ENCODE results near the gene PRTN3.

The PRTN3 gene

GRCh38 chr19:798415-799075 lies 42.3 kb upstream of the PRTN3 start:
- Histone ChIP-seq H3K79me2 (ENCODE audit: insufficient read depth, low read length) (peaks cover 68% of the 10 kb centered on the region), H3K9ac (ENCODE audit: low read depth, low read length, poor library complexity, severe bottlenecking) (peak overlapping the region; percentile 98), H2AFZ (ENCODE audit: low read length) (no peak overlapping the region), H4K20me1 (ENCODE audit: insufficient read depth, low read length, poor library complexity, severe bottlenecking) (peaks cover 57% of the 10 kb centered on the region), H3K9me2 (replicated peaks; ENCODE audit: low read depth, low read length) (no peaks in the 10 kb centered on the region), H3K4me3 (ENCODE audit: low read length, poor library complexity, severe bottlenecking) (peak overlapping the region; percentile 97), H3K4me1 (ENCODE audit: insufficient read depth, low read length, poor library complexity, severe bottlenecking) (peaks cover 25% of the 10 kb centered on the region), H3K36me3 (ENCODE audit: insufficient read depth, low read length) (peaks cover 41% of the 10 kb centered on the region), H3F3A (ENCODE audit: low read depth) (no peaks in the 10 kb centered on the region), H3K27me3 (ENCODE audit: insufficient read depth, low read length, poor library complexity, severe bottlenecking) (peaks cover 8% of the 10 kb centered on the region), H3K4me2 (ENCODE audit: low read depth, low read length, poor library complexity, severe bottlenecking) (peak overlapping the region; percentile 93), H3K9me3 (ENCODE audit: insufficient read depth, low read depth, low read length) (no peaks in the 10 kb centered on the region)
- TF ChIP-seq CTCF (conservative IDR thresholded peaks at IDR 0.05; ENCODE audit: low read length) (no peak), EZH2phosphoT487 (IDR thresholded peaks at IDR 0.05; ENCODE audit: borderline replicate concordance) (no peak)

GRCh38 chr19:799076-799881 lies 41.5 kb upstream of the PRTN3 start:
- H3K27me3 ChIP-seq (ENCODE audit: insufficient read depth, low read length, poor library complexity, severe bottlenecking): peaks cover 8% of the 10 kb centered on the region
- peaks cover 25% of the 10 kb centered on the region for H3K4me1 ChIP-seq (ENCODE audit: insufficient read depth, low read length, poor library complexity, severe bottlenecking)
- H3K4me3 ChIP-seq (ENCODE audit: low read length, poor library complexity, severe bottlenecking): peak overlapping the region; percentile 97
- no peaks in the 10 kb centered on the region for H3F3A ChIP-seq (ENCODE audit: low read depth)
- H3K4me2 ChIP-seq (ENCODE audit: low read depth, low read length, poor library complexity, severe bottlenecking): peak overlapping the region; percentile 93
- no peaks in the 10 kb centered on the region for H3K9me3 ChIP-seq (ENCODE audit: insufficient read depth, low read depth, low read length)
- no peaks in the 10 kb centered on the region for H3K9me2 ChIP-seq (replicated peaks; ENCODE audit: low read depth, low read length)
- peaks cover 48% of the 10 kb centered on the region for H3K36me3 ChIP-seq (ENCODE audit: insufficient read depth, low read length)
- no peak for TF ChIP-seq EZH2phosphoT487 (IDR thresholded peaks at IDR 0.05; ENCODE audit: borderline replicate concordance)
- TF ChIP-seq CTCF (conservative IDR thresholded peaks at IDR 0.05; ENCODE audit: low read length): peak; percentile 33
- no peak overlapping the region for H2AFZ ChIP-seq (ENCODE audit: low read length)
- H3K79me2 ChIP-seq (ENCODE audit: insufficient read depth, low read length): peaks cover 75% of the 10 kb centered on the region
- H4K20me1 ChIP-seq (ENCODE audit: insufficient read depth, low read length, poor library complexity, severe bottlenecking): peaks cover 64% of the 10 kb centered on the region
- H3K9ac ChIP-seq (ENCODE audit: low read depth, low read length, poor library complexity, severe bottlenecking): peak overlapping the region; percentile 98

- no peak for TF ChIP-seq CTCF (conservative IDR thresholded peaks at IDR 0.05; ENCODE audit: low read length)
- no peak for TF ChIP-seq EZH2phosphoT487 (IDR thresholded peaks at IDR 0.05; ENCODE audit: borderline replicate concordance)
- Histone ChIP-seq H3F3A (ENCODE audit: low read depth) (no peaks in the 10 kb centered on the region), H3K9me3 (ENCODE audit: insufficient read depth, low read depth, low read length) (no peaks in the 10 kb centered on the region), H3K27me3 (ENCODE audit: insufficient read depth, low read length, poor library complexity, severe bottlenecking) (peaks cover 8% of the 10 kb centered on the region), H3K4me2 (ENCODE audit: low read depth, low read length, poor library complexity, severe bottlenecking) (peak overlapping the region; percentile 93), H3K9ac (ENCODE audit: low read depth, low read length, poor library complexity, severe bottlenecking) (peak overlapping the region; percentile 98), H3K4me1 (ENCODE audit: insufficient read depth, low read length, poor library complexity, severe bottlenecking) (peaks cover 25% of the 10 kb centered on the region), H3K79me2 (ENCODE audit: insufficient read depth, low read length) (peaks cover 87% of the 10 kb centered on the region), H2AFZ (ENCODE audit: low read length) (no peak overlapping the region), H4K20me1 (ENCODE audit: insufficient read depth, low read length, poor library complexity, severe bottlenecking) (peaks cover 76% of the 10 kb centered on the region), H3K36me3 (ENCODE audit: insufficient read depth, low read length) (peaks cover 61% of the 10 kb centered on the region), H3K9me2 (replicated peaks; ENCODE audit: low read depth, low read length) (no peaks in the 10 kb centered on the region), H3K4me3 (ENCODE audit: low read length, poor library complexity, severe bottlenecking) (peak overlapping the region; percentile 97)
Measured at GRCh38 chr19:800360-801029, 40.3 kb upstream of the PRTN3 start.

Measured in Loucy (cell line).